Measurements from ENCODE around the gene HGF.

Gene HGF

GRCh38 chr7:81698965-81699364 lies 70.9 kb downstream of the HGF start:
- no peak overlapping the region for H3K27ac ChIP-seq
- H3K27me3 ChIP-seq (ENCODE audit: insufficient read depth, low read depth, severe bottlenecking), result no peaks in the 10 kb centered on the region
- no peaks in the 10 kb centered on the region for H3K36me3 ChIP-seq
- no peaks in the 10 kb centered on the region for H3K9me3 ChIP-seq (ENCODE audit: severe bottlenecking)
- no peak for DNase-seq
- TF ChIP-seq CTCF (IDR thresholded peaks at IDR 0.05; ENCODE audit: low read depth, low read length), result no peak
- H3K4me3 ChIP-seq (ENCODE audit: low read depth, low read length), result no peak overlapping the region

GRCh38 chr7:81694711-81695110 lies 75.1 kb downstream of the HGF start:
- H3K27ac ChIP-seq, result no peak overlapping the region
- DNase-seq, result no peak

GRCh38 chr7:81693894-81694293 lies 76.0 kb downstream of the HGF start:
- TF ChIP-seq CTCF (IDR thresholded peaks at IDR 0.05; ENCODE audit: low read depth, low read length), result no peak
- no peaks in the 10 kb centered on the region for H3K36me3 ChIP-seq
- H3K27me3 ChIP-seq (ENCODE audit: insufficient read depth, low read depth, severe bottlenecking), result no peaks in the 10 kb centered on the region
- no peak for DNase-seq
- H3K4me3 ChIP-seq (ENCODE audit: low read depth, low read length), result no peak overlapping the region
- no peaks in the 10 kb centered on the region for H3K9me3 ChIP-seq (ENCODE audit: severe bottlenecking)
- no peak overlapping the region for H3K27ac ChIP-seq

More at GRCh38 chr7:81694711-81695110, 75.1 kb downstream of the HGF start:
- H3K36me3 ChIP-seq, result no peaks in the 10 kb centered on the region
- H3K9me3 ChIP-seq (ENCODE audit: severe bottlenecking), result no peaks in the 10 kb centered on the region
- no peak overlapping the region for H3K4me3 ChIP-seq (ENCODE audit: low read depth, low read length)
- H3K27me3 ChIP-seq (ENCODE audit: insufficient read depth, low read depth, severe bottlenecking), result no peaks in the 10 kb centered on the region
- no peak for TF ChIP-seq CTCF (IDR thresholded peaks at IDR 0.05; ENCODE audit: low read depth, low read length)

- no peak for DNase-seq
- TF ChIP-seq CTCF (IDR thresholded peaks at IDR 0.05; ENCODE audit: low read depth, low read length), result no peak
- H3K4me3 ChIP-seq (ENCODE audit: low read depth, low read length), result no peak overlapping the region
- no peaks in the 10 kb centered on the region for H3K9me3 ChIP-seq (ENCODE audit: severe bottlenecking)
- H3K27me3 ChIP-seq (ENCODE audit: insufficient read depth, low read depth, severe bottlenecking), result no peaks in the 10 kb centered on the region
- H3K36me3 ChIP-seq, result no peaks in the 10 kb centered on the region
- H3K27ac ChIP-seq, result no peak overlapping the region
Observed at GRCh38 chr7:81693080-81693479, 76.8 kb downstream of the HGF start.

- Histone ChIP-seq H3K36me3 (no peaks in the 10 kb centered on the region), H3K27ac (no peak overlapping the region), H3K27me3 (ENCODE audit: insufficient read depth, low read depth, severe bottlenecking) (no peaks in the 10 kb centered on the region), H3K4me3 (ENCODE audit: low read depth, low read length) (no peak overlapping the region), H3K9me3 (ENCODE audit: severe bottlenecking) (no peaks in the 10 kb centered on the region)
- no peak for DNase-seq
- TF ChIP-seq CTCF (IDR thresholded peaks at IDR 0.05; ENCODE audit: low read depth, low read length), result no peak
Observed at GRCh38 chr7:81692146-81692905, 77.5 kb downstream of the HGF start.

All from WERI-Rb-1 (cell line).